G401.6 (cell line): Measurements from ENCODE around the gene LTBP2.
"Not testable (repeated sequence)": the region's sequence is repeated elsewhere in the genome, so short reads cannot be mapped to it uniquely, and the experiment has no call there.

Source experiments
- FAIRE-seq: peaks from 2 replicates; lab custom pipeline; 2012; peaks lifted over from hg19 to GRCh38; lab: Jason Lieb, UNC

Gene LTBP2

DNA sequence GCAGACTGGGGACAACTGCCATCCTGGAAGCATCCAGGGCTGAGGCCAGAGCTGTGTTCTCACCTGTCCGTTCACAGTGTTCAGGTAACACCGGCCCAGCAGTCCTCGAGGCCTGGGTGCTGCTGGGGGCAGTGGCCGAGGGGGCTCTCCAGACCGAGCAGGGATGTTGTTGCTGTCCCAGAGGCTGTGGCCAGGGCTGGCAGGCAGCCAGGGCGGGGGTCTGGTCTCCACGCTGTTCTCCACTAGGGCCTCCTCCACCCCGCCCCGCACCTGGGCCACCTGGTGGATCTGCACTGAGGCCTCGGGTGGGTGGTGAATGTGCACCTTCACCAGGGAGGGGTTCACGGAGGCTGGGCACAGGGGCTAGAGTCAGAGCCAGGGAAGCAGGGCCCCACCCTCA is 61.0 kb downstream of the LTBP2 start:
- FAIRE-seq = no peak

DNA sequence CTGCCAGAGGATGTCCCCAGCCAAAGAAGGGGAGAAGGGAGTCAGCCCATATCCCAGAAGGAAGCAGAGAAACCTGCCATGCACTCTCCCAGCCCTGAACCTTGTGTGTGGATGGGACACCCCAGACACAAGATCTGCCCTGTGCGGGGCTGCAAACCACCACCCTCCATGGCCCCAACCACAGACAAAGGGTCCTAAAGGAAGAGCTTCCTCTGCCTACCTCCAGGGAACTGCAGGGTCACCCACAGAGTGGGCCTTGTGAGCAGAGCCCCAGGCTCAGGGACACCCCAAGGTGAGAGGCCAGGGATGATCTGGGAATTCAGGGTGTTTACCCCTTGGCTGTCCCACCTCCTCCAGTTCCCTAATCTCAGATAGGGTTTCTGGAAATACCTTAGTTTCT is 62.0 kb downstream of the LTBP2 start:
- no peak for FAIRE-seq

DNA sequence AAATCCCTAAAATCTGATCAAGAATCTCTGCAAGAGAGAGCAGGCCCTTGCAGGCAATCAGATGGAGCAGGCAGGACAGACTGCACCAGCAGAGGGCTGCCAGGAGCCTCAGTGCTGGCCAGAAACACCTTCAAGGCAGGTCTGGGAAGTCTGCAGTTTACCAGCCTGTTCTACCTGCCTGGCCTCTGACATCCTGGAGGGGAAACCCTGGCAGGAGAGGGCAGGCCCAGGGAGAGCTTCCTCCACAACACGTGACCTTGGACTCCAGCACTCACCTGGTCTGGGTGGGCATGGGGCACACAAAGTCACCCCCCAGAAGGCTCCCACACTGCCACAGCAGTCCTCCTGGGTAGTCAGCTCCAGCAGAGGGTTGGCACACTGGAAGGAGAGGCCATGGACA is 62.4 kb downstream of the LTBP2 start:
- no peak for FAIRE-seq

DNA sequence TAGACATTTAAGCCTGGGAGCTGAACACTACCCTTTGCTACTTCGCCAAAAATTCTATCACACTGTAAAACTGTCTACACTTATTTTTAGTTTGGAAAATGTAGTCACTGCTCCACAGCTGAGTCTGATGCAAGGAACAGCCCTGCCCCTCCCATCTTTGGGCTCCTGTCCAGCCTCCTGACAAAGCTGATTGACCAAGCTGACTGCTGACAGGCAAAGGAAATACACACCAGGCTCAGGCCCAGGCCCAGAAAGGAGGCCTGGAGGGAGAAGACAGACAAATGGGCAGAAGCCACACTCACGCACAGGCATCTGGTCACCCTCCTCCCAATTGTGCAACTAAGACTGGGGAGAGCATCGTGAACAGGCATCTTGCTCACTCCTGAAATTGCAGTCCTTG is 63.2 kb downstream of the LTBP2 start:
- FAIRE-seq = no peak

DNA sequence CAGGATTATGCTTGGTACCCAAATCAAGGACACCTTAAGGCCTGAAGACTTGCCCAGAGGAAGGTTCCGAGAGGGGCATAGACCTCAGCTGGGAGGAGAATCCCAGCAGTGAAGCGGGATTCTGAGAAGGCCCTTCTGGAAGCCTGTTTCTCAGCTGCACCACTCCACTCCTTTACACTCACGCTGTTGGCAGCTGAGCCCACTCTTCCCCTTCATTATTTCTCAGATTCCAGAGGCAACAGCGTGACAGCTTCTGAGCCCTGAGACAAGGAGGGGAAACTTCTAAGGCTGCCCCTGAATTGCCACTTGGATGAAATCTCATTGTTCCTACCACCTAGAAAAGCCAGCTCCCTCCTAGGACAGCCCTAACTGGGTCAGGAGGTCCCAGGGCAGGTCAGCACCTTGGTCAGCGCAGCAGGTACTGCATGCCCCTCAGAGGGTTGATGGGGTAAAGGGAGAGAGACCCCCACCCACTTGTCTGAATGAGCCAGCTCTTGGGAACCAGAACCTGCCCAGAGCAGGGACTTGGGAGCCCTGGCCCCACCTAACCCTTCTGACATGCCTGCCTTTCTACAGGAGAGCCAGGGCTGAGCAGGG is 64.6 kb downstream of the LTBP2 start:
- no peak for FAIRE-seq

DNA sequence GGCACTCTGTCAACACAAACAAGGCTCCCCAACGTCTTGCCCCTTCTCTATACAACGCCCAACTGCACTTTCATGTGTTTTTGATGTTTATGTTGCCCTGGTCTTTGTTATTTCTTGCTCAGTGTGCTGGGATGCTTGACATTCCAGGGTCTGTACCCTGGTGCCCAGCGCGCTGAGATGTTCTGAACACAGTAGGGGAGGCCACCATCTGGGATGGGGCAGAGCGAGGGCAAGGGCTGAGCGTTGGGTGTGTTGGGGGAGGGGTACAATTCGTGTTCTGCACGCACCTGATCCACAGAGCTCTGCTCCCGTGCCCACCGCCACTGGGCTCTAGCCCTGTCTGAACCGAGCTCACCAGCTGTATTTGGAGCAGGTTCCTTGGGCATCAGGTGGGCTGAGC is 65.6 kb downstream of the LTBP2 start:
- no peak for FAIRE-seq

DNA sequence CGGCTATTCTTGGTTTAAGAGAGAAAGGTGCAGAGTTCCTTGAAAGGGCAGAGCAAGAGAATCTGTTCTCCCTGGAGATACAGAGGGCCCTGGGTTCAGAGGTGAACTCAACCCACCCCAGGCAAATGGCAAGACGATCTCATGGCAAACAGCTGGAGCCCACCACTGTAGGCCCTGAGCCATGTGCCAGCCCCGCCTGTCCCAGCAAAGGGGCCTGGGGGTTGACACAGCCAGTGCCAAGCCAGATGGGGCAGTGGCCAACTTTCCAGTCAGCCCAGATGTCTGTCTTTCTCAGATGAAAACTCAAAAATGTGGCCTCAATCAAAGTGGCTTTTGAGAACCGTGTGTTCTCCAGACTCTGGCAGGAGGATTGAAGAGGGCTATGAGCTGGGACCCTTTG is 66.7 kb downstream of the LTBP2 start:
- no peak for FAIRE-seq

DNA sequence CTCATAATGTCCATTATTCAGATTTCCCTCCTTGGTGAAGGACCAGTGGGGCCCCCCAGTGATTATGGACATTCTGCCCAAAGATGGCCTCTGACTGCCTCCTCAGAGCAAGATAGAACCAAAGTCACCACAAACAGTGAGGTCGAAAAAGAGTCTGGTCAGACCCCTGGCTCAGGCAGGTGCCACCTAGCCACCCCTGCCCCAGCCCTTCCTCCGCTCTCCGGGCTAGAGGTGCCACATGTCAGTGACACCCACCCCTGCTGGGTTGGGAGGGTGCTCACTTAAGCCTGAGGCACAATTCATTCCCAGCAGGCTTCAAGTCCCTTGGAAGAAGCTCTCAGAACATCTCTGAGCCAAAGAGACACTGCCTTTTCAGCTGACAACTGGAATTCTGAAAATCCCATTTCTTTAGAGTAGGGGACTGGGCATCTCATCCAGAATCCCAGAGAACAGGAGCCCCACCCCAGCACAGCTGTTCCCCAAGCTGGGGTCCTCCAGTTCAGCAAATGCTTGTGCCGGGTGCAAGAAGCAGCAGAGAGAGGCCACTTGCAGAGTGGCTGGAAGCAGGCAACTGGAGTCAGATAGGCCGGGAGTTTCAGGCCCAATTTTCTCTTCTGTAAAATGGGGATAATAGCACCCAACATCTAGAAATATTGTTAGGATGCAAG is 68.1 kb downstream of the LTBP2 start:
- FAIRE-seq = no peak

DNA sequence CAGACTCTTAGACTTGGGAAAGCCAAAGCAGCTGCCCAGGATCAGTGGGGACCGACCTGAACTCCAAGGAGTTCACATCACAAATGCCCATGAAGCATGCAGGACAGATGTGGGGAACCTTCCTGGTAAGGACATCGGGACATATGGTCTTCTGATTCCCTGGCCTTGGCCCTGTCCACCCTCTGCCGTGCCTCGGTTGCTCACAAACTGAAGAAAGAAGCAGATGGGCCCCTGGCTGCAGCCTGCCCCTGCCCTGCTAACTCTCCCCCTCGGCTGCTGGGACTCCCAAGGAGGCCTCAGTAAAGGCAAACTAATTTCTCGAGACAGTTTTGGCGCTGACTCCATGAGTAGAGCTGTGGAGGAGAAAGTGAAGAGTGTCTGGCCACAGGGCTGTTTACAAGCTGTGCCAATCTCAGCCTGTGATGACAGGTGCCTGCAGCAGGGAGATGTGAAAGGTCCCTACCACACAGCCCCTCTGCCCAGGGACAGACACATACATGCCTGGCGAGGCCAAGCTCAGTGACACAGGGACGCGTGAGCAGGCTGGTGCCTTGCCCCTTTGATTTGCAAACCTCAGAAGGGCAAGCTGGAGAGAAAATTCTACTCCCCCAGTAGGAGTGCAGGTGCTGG is 69.9 kb downstream of the LTBP2 start:
- no peak for FAIRE-seq

DNA sequence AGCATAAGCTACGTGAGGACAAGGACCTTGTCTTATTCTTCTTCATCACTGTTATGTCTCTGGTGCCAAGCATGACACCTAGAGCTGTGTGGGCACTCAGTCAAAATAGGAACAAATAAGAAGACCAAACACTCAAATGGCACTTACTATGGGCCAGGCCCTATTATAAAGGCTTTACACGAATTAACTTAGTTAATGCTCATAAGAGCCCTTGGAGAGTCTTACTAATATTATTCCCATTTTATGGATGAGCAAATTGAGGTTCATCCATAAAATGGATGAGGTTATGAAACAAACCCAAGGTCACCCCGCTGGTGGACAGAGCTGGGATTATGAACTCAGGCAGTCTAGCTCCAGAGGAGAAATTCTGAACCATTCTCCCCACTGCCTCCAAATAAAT is 70.8 kb downstream of the LTBP2 start:
- no peak for FAIRE-seq

DNA sequence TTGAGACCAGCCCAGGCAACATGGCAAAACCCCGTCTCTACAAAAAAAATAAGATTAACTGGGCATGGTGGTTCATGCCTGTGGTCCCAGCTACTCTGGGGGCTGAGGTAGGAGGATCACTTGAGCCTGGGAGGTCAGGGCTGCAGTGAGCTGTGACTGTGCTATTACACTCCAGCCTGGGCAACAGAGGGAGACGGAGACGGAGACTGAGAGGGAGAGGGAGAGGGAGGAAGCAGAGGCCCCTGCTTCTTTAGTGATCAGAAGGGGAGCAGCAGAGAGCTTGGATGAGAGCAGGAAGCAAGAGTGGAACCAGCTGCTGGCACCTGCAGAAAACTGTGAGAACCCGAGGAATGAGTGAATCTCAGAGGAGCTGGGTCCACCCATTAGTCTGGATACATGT is 72.5 kb downstream of the LTBP2 start:
- FAIRE-seq = no peak

DNA sequence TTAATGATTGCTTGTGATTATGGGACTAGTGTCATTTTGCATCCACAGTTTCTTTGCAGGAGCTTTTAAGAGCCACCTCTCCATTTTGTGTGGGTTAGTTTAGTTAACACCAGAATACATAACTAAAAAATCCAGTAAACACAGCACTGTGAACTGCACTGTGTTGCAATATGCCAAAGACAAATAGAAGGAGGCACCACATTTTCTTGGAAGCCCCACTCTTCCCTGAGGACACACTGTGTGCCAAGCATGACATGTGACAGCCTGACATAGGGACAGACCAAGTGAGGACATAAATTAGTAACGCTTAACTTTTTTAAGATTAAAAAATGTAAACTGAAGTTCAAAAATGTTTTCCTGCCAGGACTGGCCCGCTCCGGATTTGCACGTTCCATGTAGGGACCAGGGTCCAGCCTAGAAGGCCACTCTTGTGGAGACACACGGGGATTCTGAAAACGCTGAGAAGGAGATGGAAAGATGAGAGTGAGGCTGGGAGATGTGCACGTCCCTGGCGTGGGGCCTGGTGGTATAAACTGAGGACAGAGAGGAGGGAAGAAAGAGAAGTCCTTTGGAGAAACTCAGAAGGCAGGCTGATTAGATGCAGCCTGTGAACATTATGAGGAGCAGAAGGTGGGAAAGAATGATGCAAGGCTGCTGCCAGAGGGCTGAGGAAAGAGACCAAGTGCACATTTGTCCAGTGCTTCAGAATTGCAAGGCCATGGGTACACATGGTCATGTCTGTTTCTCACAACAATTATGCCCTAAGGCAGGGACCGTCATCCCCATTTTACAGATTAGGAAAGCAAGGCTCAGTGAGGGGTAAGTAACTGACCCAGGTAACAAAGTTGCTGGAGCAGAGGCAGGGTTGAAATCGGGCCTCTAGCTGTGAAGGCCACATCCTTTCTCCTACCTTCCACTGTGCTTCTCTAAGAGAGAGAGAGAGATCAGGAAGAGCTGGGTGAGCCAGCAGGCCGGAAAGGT is 73.3 kb downstream of the LTBP2 start:
- no peak for FAIRE-seq

DNA sequence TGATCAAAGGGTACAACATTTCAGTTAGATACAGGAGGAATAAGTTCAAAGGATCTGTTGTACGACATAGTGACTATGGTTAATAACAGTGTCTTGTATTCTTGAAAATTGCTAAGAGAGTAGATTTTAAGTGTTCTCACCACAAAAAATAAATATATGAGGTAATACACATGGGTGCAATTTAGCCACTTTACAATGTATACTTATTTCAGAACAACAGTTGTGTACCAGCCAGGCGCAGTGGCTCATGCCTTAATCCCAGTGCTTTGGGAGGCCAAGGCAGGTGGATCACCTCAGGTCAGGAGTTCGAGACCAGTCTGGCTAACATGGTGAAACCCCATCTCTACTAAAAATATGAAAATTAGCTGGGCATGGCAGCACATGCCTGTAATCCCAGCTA is 75.7 kb downstream of the LTBP2 start:
- not testable (repeated sequence) for FAIRE-seq

DNA sequence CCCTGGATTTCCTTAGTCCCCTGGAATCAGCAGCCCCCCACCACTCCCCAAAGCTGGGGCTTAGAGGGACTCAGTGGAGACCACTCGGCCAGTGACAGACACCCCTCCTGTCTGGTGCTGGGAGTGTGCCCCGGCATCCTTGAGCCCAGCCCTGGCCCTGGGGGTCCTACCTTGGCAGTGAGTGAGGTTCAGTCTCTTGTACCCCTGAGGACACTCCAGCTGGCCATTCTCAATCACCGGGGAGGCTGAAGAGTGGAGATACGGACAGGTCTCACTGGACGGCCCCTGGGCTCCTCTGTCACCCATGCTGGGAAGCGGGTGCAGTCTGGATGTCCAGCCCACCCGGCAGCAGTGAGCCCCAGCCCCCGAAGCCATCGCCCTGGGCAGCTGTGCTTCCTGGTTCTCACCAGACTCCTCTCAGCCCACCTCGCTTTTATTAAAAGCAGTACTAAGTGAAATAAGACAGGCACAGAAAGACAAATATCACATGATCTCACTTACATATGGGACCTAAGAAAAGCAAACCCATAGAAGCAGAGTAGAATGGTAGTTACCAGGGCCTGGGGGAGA is 76.2 kb downstream of the LTBP2 start:
- no peak for FAIRE-seq

DNA sequence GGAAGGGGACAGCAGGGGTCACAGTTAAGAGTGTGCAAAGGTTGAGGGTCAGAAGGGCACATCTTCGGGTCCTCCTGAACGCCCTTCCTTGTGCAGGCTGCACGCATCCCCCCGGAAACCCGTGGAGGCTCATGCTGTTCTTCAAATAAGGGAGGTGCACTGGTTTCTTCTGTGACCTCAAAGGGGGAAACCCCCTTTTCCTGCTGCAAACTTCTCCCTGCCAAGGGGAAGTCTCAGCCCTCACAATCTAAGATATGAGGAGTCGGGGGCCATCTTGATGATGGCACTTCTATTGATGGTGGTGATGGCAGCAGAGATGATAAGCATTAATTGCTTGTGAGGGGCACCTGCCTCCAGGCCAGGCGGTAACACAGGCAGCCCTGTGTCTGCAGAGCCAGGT is 78.5 kb downstream of the LTBP2 start:
- FAIRE-seq = no peak

DNA sequence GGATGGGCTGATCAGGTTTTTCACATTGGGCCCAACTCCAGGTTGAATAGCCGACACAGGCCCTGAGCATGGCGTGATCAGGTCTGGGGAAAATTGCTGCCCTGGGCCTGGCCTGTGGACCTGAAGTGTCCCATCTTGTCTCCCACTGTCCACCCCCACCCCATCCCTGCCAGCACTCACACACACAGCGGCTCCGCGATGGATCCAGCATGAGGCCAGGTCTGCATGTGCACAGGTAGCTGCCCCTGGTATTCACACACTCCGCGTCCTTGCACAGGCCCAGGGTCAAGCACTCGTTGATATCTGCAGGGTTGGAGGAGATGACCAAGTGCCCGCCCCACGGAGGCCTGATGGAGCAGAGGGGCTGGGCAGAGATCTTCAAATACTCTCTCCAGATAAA is 79.8 kb downstream of the LTBP2 start:
- FAIRE-seq = no peak

DNA sequence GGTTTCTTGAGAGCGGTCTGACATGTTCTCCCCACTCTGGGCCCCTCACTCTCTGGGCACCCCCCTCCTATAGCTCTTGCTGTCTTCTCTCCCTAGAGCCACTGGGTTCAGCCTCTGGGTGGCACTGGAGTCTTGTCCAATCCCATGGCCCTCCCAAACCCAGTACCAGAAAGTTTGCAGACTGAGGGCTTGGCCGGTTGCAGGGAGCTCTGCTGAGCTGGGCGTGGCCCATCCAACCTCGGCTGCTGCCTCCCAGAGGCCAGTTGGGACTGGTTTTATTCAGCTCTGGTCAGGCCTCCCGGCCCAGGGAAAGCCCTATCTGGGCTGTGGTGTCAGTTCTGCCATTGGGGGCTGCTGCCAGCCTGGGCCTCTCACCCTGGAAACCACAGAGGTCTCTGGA is 80.6 kb downstream of the LTBP2 start:
- no peak for FAIRE-seq

DNA sequence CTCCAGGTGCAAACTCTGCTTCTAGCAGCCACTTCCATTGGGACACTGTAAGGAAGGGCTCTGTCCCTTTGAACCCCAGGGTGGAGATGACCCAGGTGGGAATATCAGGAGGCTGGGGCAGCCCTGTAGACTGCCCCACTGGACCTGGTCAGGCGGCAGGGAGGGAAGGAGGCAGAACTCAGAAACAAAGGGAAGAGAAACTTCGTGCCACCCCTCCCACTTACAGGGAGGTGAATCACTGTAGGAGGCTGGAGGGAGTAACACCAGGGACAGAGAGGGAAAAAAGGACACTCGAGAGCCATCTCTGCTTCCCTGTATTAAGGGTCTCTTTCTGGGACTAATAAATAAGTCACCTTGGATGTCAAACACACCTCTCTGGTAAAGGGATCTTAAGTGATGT is 81.0 kb downstream of the LTBP2 start:
- FAIRE-seq = no peak

DNA sequence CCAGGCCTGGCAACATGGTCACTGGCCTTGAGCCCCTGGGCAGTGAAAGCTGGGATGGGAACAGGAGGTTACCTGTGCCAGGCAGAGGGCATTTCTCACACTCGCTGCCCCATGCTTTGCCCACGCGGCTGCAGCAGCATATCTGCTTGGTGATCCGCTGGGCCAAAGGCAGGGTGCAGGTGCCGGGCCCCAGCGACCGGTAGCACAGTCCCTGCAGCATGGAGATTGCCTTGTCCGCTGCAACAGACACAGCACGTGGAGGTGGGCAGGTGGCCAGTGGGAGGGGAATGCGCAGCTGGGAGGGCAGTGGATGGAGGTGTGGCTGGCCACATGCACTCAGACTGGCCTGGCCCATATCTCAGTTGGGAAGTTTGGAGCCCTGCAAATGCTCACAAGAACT is 83.2 kb downstream of the LTBP2 start:
- no peak for FAIRE-seq

DNA sequence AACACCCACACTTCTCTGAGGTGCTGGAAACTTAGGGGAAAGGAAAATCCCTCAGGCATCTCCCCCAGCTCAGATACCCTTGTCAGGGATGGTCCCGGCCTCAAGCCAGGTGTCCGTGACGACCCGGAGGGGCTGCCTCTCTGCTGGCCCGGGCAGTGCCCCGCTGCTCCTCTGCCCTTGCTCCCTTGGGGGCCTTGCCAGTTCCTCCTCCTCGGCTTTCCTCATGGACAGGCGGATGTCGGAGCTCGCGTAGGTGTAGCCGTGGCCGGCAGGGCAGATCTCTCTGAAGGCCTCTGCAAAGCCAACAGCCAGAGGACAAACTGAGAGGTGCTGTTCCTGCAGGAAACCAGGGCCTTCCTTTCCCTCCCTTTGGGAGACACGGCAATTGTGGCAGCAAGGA is 83.6 kb downstream of the LTBP2 start:
- FAIRE-seq = no peak

DNA sequence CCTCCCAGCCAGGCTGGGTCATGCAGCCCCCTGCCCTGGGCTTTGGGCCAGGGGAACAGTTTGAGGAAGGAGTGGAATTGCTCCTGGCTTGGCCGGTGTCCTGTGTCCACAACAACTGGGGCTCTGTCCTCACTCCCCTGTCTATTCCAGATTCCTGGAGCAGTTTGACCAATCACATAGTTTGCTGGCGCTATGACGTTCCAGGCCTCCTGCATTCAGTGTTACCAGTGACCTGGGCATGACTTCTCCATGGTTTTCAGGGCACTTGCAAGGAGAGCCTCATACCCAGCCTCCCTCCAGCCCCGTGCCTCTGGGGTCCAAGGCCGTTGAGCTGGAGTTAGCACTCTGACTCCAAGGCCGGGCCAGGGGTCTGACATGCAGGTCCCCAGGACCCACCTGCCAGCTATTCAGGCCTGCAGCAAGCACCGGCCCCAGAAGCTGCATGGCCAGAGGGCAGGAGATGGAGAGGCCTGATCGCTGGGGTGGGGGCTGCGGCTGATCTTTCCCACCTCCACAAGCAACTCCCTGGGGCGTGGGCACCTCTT is 84.2 kb downstream of the LTBP2 start:
- no peak for FAIRE-seq

DNA sequence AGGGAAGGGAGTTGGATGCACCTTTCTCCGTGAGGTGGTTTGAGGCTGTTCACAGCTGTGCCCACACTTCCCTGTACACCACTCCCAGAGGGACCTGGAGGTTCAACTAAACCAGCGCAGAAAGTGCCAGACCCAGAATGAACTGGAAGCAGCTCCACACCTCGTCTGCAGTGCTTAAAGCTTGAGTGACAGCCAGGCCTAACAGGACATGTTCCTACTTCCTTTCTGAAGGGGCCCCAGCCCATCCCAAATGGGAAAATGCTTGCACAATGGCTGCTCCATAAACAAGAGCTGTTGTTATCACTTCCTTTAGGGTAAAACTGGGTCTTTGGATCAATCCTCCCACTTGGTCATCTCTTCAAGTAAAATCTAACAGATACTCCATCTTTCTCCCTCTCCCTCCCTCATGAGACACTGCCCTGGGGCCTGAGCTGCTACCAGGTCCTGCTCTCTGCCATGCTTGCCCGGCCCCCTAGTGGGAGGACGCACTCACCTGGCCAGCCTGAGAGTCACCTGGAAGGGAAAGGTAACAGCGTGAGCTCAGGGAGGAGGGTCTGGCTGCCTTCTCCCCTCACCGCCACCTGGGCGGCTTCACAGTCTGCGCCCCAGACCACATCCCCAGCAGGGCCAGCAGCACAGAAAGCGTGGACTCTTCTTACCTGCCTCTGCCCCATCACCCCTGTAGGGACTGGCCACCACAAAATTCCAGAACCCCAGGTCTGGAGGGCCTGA is 85.0 kb downstream of the LTBP2 start:
- no peak for FAIRE-seq
